ENCODE measurements around the gene MCUB.
"Not testable (repeated sequence)": the region's sequence is repeated elsewhere in the genome, so short reads cannot be mapped to it uniquely, and the experiment has no call there.

The MCUB gene

GRCh38 chr4:109592367-109592766 lies 32.3 kb downstream of the MCUB start:
- H3K4me3 ChIP-seq (replicated peaks; ENCODE audit: low read depth, low read length): no peak overlapping the region
- DNase-seq (ENCODE audit: extremely low read depth, low read depth): no peak
- TF ChIP-seq CTCF (IDR thresholded peaks at IDR 0.05; ENCODE audit: low read depth, low read length, missing control alignments): no peak

- H3K4me3 ChIP-seq (replicated peaks; ENCODE audit: low read depth, low read length); DNase-seq (ENCODE audit: extremely low read depth, low read depth): not testable (repeated sequence)
Observed at GRCh38 chr4:109595123-109595522, 35.1 kb downstream of the MCUB start.

GRCh38 chr4:109596420-109597085 lies 36.5 kb downstream of the MCUB start:
- H3K4me3 ChIP-seq (replicated peaks; ENCODE audit: low read depth, low read length); DNase-seq (ENCODE audit: extremely low read depth, low read depth): not testable (repeated sequence)

GRCh38 chr4:109599046-109599652 lies 39.1 kb downstream of the MCUB start:
- no peak for TF ChIP-seq CTCF (IDR thresholded peaks at IDR 0.05; ENCODE audit: low read depth, low read length, missing control alignments)
- H3K4me3 ChIP-seq (replicated peaks; ENCODE audit: low read depth, low read length): no peak overlapping the region
- DNase-seq (ENCODE audit: extremely low read depth, low read depth): no peak

GRCh38 chr4:109600431-109600830 lies 40.4 kb downstream of the MCUB start:
- TF ChIP-seq CTCF (IDR thresholded peaks at IDR 0.05; ENCODE audit: low read depth, low read length, missing control alignments): no peak
- no peak overlapping the region for H3K4me3 ChIP-seq (replicated peaks; ENCODE audit: low read depth, low read length)
- no peak for DNase-seq (ENCODE audit: extremely low read depth, low read depth)

- no peak for TF ChIP-seq CTCF (IDR thresholded peaks at IDR 0.05; ENCODE audit: low read depth, low read length, missing control alignments)
- H3K4me3 ChIP-seq (replicated peaks; ENCODE audit: low read depth, low read length): no peak overlapping the region
- DNase-seq (ENCODE audit: extremely low read depth, low read depth): no peak
Observed at GRCh38 chr4:109601336-109601735, 41.3 kb downstream of the MCUB start.

- no peak overlapping the region for H3K4me3 ChIP-seq (replicated peaks; ENCODE audit: low read depth, low read length)
- TF ChIP-seq CTCF (IDR thresholded peaks at IDR 0.05; ENCODE audit: low read depth, low read length, missing control alignments): no peak
- no peak for DNase-seq (ENCODE audit: extremely low read depth, low read depth)
Observed at GRCh38 chr4:109607976-109608375, 47.9 kb downstream of the MCUB start.

GRCh38 chr4:109608879-109609278 lies 48.8 kb downstream of the MCUB start:
- H3K4me3 ChIP-seq (replicated peaks; ENCODE audit: low read depth, low read length): no peak overlapping the region
- no peak for DNase-seq (ENCODE audit: extremely low read depth, low read depth)
- TF ChIP-seq CTCF (IDR thresholded peaks at IDR 0.05; ENCODE audit: low read depth, low read length, missing control alignments): no peak
